ENCODE measurements around the gene SOX5.
"Not testable (repeated sequence)": the region's sequence is repeated elsewhere in the genome, so short reads cannot be mapped to it uniquely, and the experiment has no call there.

The SOX5 gene

DNA sequence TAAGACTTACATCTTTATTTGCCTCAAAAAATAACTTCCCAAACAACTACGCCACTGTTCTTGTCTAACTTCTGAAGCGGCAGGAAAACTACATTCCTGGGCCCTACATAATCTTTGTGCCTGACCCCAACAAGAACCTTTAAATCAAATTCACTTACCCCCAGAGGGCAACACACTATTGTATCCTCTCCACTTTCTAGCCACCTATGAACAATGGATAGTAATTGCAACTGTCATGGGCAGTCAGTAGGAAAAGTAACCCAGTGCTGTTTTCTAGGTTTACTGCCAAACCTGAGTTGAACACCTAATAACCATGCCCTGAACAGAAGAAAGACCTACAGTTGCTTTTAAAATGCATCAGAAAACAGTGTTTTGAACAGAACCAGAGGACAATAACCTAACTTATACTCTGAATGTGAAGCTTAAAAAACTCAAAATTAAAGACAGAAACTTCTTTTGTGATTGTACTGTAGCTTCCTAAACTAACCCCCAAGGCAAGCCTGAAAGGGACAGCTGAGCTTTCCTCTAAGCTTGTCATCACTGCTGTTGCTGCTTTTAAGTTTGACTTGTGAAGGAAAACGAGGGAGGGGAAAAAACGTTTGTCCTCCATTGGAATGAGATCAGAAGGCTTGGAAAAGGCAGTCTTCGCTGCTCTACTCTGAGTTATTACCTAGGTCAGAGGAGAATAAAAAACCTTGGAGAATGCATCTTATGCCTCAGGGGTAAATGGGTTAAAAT lies 195.7 kb downstream of the SOX5 start:
- no peak for DNase-seq (ENCODE audit: low spot score)

DNA sequence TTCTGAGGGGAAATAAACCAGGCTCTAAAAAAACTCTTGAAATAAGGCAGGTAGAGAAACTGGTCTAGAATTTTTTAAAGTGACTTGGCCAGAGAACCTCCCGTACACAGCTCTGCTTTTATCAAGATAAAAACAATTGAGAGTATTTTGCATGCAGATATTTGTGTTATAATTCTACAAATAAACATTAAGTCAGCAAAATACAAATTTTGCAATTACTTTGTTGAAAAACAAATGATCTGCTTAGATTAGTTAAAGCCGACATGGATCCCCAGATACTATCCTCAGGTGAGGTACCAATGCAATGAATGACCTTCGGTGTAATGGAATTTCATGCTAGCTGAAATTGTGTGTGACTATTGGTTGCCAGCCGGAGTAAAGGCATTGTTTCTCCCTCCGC lies 197.2 kb downstream of the SOX5 start:
- no peak for DNase-seq (ENCODE audit: low spot score)

DNA sequence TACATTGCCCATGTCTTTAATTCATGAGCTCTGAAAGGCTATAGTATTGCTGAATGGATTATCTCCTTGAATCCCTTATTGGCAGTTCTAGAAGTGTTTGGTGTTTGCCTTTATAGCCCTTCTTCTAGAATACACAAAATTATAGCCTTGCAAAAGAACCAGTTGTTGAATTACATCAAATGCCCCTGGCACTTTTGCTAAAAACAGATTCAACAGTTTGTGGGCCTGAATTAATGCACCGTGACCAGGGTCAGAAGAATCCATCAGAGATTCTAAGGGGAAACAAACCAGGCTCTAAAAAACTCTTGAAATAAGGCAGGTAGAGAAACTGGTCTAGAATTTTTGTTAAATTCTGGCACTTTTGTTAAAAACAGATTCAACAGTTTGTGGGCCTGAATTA lies 197.8 kb downstream of the SOX5 start:
- no peak for DNase-seq (ENCODE audit: low spot score)

DNA sequence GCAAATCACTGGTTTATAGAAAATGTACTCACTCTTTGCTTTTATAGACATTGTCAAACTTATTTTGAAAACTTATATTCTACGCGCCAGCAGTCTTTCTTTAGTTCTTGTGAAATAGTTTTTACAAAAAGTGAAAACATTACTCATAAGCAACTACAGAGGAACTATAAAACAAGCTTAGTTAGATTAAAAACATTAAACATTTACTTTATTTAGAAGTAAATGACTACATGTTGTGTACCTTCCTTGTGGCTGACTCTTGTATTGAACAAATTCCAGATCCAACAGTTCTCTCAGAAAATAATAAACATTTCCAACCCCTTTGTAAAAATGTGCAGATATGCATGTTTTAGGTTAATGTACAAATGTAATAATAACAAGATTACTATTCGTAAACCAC lies 198.5 kb downstream of the SOX5 start:
- DNase-seq (ENCODE audit: low spot score) = no peak

DNA sequence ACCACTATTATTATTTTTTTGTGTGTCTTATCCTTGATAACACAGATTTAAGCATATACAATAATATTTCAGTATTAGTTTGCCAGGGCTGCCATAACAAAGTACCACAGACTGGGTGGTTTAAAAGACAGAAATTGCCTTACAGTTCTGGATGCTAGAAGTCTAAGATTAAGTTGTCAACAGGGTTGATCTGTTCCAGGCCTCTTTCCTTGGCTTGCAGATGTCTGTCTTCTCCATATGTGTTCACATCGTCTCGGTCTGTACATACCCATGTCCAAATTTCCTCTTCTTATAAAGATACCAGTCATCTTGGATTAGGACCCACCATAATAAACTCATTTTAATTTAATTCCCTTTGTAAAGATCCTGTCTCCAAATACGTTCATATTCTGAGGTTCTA lies 204.8 kb downstream of the SOX5 start:
- DNase-seq (ENCODE audit: low spot score) = no peak

DNA sequence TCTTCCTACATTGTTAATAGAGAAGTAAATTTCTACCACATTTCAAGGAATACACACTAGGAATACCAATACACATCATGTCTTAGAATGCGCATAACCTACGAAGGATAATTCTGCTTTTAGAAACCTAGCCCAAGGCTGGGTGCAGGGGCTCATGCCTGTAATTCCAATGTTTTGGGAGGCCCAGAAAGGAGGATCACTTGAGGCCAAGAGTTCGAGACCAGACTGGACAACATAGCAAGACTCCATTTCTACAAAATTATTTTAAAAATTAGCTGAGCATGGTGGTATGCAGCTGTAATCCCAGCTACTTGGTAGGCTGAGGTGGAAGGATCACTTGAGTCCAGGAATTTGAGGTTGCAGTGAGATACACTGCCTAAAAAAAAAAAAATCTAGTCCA lies 206.9 kb downstream of the SOX5 start:
- DNase-seq (ENCODE audit: low spot score) = no peak

DNA sequence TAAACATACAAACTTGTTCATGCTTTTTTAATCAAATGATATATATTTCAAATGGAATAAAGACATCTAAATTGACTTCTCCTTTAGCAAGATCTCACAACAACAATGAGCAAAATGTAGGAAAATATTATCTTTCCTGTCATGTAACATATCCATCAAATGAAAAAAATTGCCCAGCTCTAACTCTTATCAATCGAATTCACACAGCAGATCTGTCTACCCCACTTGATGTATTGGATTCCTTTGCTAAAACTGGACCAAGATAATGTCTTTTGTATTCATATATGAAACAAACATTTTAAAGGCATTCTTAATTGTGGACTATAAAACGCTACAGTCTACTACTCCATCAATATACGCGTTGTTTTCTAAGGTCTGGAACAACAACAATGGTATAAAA lies 218.0 kb downstream of the SOX5 start:
- no peak for DNase-seq (ENCODE audit: low spot score)

DNA sequence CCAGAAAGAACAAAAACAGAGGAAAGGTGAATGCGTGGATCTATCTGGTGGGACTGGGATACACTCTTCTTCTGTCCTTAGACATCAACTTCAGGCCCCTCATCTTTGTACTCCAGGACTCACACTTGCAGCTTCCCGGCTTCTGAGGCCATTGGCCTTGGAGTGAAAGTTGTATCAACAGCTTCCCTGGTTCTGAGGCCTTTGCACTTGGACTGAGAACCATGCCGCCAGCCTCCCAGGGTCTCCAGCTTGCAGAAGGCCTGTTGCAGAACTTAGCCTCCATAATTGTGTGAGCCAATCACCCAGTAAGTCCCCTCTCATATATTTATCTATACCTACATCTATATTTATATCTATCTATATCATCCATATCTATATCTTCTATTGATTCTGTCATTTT lies 218.4 kb downstream of the SOX5 start:
- DNase-seq (ENCODE audit: low spot score) = no peak

DNA sequence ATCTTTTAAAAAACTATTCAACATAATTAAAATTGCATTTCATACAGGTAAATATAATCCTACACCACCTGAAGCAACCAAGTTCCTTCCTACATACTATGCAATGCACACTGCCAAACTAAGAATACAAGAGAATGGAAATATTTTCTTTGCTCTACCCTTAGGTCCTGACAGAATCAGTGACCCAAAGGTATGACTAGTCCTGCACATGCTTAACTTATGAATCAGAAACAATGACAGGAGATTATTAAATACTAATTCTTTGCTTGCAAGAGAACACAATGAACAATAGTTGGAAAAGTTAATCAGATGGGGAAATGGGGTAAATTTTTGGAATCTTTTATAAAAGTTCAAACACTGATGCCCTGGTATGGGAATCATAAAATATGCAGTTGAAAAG lies 220.1 kb downstream of the SOX5 start:
- no peak for DNase-seq (ENCODE audit: low spot score)

DNA sequence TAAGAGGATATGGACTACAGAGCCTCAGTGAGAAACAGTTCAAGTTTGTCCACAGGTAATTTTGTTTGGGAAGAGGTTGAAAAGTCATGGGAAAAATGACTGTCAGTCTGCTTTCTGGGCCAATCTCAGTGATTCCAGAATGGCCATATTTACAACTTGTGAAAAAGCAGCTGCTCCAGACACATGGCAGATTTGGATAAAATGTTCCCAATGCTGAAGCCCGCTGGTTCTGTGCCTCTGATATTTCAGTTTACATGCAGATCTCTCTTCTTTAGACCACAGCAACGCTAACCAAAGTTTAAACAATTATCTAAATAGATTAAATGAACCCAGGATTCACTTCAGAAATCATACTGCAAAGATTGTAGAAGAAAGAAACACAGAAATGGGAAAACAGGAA lies 222.8 kb downstream of the SOX5 start:
- DNase-seq (ENCODE audit: low spot score) = no peak

DNA sequence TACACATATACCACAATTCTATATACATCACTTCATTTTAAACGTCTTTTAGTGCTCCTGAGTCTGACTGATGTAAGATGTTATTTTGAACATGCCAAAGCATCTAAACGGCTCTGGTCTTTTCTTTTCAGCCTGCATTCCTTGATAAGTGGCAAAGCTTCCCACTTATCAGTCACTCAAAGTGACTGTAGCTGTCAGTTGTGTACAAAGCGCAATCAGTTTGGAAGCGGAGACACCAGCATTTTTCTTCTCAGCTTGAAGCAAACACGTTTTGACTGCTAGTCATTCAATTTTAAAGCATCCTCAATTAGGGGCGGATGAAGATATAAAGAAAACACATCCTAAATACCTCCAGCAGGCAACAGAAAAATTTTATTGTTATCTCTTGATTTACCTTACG lies 226.8 kb downstream of the SOX5 start:
- no peak for DNase-seq (ENCODE audit: low spot score)

DNA sequence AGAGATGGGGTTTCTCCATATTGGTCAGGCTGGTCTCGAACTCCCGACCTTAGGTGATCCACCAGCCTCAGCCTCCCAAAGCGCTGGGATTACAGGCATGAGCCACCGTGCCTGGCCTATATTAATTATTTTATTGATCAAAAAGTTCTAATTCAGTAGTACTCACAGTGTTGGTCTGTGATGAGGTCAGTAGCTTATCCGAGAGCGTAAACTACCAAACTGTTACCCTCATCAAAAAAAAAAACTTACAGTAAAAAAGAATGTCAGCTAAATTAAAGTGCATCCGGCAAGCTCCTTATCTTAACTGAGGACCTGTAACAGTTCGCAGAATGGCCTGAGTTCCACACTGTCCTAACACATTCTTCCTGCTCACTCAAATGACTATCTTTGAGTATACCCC lies 228.2 kb downstream of the SOX5 start:
- DNase-seq (ENCODE audit: low spot score) = no peak

DNA sequence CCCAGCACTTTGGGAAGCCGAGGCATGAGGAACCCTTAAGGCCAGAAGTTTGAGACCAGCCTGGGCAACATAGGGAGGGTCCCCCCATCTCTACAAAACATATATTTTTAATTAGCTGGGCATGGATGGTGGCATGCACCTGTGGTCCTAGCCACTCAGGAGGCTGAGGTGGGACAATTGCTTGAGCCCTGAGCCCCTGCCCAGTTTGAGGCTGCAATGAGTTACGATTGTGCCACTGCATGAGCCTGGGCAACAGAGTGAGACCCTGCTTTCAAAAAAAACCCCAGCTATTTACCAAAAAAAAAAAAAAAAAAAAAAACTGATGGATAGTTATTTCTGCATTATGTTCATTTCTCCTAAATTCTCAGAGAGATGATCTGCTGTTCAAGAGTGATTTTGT lies 230.0 kb downstream of the SOX5 start:
- no peak for DNase-seq (ENCODE audit: low spot score)

DNA sequence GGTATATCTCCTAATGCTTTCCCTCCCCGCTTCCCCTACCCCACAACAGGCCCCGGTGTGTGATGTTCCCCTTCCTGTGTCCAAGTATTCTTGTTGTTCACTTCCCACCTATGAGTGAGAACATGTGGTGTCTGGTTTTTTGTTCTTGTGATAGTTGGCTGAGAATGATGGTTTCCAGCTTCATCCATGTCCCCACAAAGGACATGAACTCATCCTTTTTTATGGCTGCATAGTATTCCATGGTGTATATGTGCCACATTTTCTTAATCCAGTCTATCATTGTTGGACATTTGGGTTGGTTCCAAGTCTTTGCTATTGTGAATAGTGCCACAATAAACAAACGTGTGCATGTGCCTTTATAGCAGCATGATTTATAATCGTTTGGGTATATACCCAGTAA lies 239.1 kb downstream of the SOX5 start:
- not testable (repeated sequence) for DNase-seq (ENCODE audit: low spot score)

DNA sequence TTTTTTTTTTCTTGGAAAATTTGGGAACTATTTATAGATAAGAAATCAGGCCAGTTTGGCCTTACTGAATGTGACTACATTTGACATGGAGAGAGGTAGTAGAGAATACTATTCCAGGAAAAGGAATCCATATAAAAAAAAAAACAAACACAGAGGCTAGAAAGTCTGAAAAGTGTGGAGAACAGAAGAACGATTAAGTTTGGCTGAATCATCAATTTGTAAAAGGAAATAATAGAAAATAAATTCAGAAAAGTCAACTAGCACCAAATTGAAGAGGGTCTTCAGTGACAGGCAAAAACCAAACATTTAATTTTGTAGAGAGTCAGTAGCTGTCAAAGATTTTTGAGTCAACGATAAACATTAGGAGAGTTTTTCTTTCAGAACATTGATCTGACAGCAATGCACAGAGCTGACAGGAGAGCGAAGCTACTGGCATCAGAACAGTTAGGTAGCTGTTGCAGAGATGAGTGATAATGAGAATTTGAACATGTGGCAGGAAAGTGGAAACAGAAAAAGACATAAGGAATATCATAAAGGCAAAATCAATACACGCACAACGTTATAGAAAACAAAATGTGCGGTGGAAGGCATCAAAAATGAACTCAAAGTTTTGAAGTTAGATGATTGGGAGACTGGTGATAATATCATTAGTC lies 241.2 kb downstream of the SOX5 start:
- DNase-seq (ENCODE audit: low spot score) = no peak

DNA sequence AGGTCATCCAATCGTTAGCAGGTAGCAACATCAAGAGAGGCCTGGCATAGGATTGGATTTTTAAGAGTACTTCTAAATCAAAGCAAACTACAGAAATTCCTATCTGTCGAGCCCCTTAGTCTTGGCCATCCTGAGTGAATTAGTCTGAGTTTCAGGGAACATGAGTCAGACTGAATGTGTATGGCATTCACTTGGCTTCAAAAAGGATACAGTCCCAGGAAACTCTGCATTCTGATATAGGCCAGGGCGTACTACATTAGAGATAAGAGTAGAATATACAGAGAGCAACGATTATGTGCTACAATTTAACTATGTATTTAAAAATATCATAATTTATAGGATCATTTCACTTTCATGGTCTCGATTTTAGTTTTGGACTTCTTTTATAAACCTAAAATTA lies 242.2 kb downstream of the SOX5 start:
- no peak for DNase-seq (ENCODE audit: low spot score)

DNA sequence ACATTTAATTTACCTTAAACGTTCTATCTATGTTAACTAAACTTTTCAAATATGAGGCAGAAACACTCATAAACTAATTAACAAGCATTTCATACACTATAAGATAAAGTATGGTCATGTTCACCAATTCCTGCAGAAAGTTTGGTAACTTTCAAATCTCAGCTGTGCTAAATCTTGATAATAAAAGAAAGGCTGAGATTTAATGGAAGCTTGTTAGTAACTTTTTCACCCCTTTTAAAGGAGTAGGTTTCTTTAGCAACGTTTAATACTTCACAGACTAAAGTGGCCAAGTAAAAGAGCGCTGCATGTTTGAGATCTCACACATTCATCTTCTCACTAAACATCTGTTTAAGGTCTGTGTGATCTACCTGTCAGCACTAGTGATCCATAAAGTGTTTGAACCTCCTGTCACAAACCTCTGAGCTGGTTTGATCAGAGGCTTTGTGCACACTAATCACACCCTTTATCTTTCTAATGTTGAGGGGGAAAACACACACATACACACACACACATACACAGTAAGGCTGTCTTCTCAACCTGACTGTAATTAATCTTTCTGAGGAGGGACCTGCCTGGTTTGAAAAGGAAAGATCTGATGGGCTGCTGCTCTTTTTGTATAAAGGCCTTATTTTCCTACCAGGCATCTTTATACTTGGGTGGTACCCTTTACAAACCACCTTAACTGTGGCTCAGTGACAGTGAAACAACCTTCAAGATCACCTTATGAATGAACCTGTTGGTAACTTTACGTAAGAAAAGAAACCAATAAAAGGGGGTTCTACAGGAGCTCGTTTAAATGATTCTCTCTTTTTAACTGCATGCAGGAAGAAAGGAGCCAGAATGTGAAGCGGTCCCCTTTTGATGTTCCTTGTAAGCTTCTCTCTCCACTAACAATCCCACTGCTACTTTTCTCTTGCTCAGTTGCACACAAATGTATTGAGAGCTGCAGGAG lies 244.2 kb downstream of the SOX5 start:
- no peak for DNase-seq (ENCODE audit: low spot score)

DNA sequence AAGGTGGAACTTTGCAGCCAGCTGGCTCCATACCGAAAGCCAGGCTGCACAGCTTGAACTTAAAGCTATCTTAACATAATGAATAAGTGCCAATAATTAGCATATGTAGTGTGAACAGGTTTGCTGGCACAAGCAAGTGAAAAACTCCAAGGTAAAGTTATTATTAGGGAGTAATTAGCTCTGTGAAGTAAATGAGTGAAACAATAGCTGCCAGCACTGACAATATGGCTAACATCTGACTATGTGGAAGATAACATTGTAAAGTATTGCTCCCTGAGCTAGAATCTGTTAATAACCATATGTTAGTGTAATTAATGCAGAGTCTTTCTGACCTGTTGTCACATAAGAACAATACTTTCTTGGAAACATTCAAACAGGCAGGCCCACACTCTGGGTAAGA lies 246.4 kb downstream of the SOX5 start:
- DNase-seq (ENCODE audit: low spot score) = no peak

DNA sequence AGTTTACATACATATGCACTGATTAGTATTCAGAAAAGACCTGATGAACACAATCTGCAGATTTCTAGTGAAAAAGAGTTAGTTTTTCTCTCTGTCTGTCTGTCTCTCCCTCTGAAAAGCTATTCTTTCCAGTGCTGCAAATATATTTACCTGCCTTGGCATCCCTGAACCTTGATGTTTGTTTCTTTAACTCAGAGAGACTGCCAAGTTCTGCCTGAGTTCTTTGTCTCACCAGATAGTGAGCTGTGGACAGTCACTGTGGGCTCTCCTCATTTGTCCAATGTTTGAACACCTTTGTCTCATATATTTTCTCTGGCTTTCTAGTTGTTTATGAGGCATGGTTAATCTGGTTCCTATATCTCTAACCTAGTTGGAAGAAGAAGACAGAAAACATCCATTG lies 250.4 kb downstream of the SOX5 start:
- no peak for DNase-seq (ENCODE audit: low spot score)

DNA sequence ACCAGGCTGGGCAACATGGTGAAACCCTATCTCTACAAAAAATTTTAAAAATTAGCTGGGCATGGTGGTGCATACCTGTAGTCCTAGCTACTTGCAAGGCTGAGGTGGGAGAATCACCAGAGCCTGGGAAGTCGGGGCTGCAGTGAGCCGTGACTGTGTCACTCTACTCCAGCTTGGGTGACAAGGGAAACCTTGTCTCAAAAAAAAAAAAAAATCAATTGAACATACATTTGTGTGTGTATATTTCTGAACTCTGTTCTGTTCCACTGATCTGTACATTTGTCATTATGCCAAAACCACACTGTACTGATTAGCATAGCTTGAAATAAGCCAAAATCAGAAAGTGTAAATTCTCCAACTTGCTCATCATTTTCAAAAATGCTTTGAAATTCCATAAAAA lies 254.6 kb downstream of the SOX5 start:
- DNase-seq (ENCODE audit: low spot score) = no peak

DNA sequence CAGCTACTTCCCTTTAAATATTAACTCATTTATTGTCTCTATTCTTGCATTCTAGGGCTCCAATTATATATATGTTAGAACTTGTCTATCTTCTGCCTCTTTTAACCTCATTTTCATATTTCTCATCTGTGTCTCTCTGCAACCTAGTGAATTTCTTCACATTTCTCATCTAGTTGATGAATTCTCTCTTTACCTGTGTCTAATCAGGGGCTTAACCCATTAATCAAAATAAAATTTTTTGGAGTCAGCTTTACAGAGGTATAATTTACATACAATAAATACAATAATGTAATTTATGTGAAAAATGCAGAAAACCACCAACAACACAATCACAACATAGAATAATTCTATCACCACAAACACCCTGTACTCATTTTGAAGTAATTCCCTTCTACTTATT lies 255.2 kb downstream of the SOX5 start:
- DNase-seq (ENCODE audit: low spot score) = no peak

DNA sequence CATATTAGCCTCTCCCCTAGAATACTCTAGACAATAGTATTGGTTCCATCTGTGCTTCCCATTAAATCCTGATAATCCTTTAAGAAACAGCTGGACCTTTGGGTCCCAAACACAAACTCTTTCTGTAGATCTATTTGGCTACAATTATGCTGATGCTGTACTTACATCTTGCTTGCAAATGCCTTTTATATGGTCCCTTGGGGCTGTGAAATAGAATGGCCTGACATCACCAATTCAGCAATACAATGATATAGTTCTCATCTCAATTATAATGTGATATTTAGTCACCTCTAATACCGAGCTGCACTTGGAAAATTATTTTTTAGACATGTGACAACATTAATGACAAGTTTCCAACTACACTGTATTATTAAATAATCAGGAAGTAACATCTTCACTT lies 261.5 kb downstream of the SOX5 start:
- no peak for DNase-seq (ENCODE audit: low spot score)

DNA sequence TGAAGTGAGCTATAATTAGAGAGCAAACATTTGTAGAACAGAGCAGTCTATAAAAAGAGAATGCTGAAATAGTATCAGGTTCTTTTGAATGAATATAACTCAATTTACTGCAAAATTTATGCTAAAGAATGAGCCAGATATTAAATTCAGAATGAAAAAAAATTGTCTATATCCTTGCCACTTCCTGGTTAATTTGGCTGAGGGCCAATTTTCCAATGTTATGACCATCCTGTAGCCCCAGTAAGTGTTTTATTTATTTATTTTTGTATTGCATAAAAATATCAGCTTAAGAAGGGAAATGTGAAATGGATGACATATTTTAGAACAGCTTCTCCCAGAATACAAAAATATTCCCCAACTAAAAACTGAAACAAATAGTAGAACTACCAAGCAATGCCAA lies 263.4 kb downstream of the SOX5 start:
- no peak for DNase-seq (ENCODE audit: low spot score)

All from SW480 (cell line).